Measurements from ENCODE around the gene CHAC1.

The CHAC1 gene, protein sequence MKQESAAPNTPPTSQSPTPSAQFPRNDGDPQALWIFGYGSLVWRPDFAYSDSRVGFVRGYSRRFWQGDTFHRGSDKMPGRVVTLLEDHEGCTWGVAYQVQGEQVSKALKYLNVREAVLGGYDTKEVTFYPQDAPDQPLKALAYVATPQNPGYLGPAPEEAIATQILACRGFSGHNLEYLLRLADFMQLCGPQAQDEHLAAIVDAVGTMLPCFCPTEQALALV

GRCh38 chr15:40952901-40953712, at the start of gene CHAC1:
Gene CHAC1, plus strand, starts transcription at chr15:40953471. Its CDS starts 113 bp downstream, at chr15:40953584.
- Histone ChIP-seq H3K27me3 (ENCODE audit: control insufficient read depth in 2 of 2, insufficient read depth in 2 of 2, low read length in 2 of 2) (no peaks in the 10 kb centered on the region), H3K36me3 (ENCODE audit: control insufficient read depth in 2 of 2, insufficient read depth in 2 of 2, low read length in 2 of 2) (no peaks in the 10 kb centered on the region), H3K27ac (ENCODE audit: low read depth in 2 of 2, low read length in 2 of 2) (peak within 1 kb of the TSS; percentile 83 to 89), H3K4me1 (ENCODE audit: control insufficient read depth in 2 of 2, insufficient read depth in 2 of 2, low read length in 2 of 2) (peaks cover 15 to 24% of the 10 kb centered on the region in 2 donors), H3K9ac (ENCODE audit: low read depth in 1 of 2, low read length in 2 of 2) (peak within 1 kb of the TSS; percentile 72 to 79), H3K9me3 (ENCODE audit: control insufficient read depth in 2 of 2, low read length in 2 of 2) (no peaks in the 10 kb centered on the region), H3K4me3 (ENCODE audit: low read length in 2 of 2) (peak within 1 kb of the TSS; percentile 79 to 84)

DNA sequence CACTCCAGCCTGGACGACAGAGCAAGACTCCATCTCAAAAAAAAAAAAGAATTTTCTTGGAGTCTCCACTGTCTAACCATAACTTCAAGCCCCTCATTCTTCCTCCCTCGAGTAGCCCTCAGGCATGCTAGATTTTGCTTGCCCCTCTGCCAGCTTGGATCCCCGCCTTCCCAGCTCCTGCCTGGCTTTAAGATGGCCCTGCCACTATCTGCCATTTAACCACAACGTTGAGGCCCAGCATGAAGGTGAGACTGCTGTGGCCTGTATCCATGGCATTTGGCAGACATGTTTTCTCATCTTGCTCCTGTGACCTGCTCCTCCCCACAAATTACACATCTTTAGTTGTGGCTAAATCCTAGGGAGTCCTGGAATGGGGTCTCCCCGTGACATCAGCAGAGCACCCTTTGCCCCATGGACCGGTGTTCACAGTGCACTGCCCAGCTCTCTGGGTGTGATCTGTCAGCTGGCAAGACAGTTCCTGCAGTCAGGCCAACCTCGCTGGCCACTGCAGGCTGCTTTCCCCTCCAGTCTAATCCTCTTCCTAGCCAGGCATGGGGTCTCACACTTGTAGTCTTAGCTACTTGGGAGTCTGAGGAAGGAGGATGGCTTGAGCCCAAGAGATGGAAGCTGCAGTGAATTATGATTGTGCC, 48.6 kb upstream of the CHAC1 start:
- Histone ChIP-seq H3K27me3 (ENCODE audit: control insufficient read depth in 2 of 2, insufficient read depth in 2 of 2, low read length in 2 of 2) (no peaks in the 10 kb centered on the region), H3K9me3 (ENCODE audit: control insufficient read depth in 2 of 2, low read length in 2 of 2) (no peaks in the 10 kb centered on the region), H3K4me1 (ENCODE audit: control insufficient read depth in 2 of 2, insufficient read depth in 2 of 2, low read length in 2 of 2) (peaks cover 36 to 41% of the 10 kb centered on the region in 2 donors), H3K36me3 (ENCODE audit: control insufficient read depth in 2 of 2, insufficient read depth in 2 of 2, low read length in 2 of 2) (peaks cover 30 to 32% of the 10 kb centered on the region in 2 donors), H3K4me3 (ENCODE audit: low read length in 2 of 2) (no peak overlapping the region), H3K9ac (ENCODE audit: low read depth in 1 of 2, low read length in 2 of 2) (no peak overlapping the region), H3K27ac (ENCODE audit: low read depth in 2 of 2, low read length in 2 of 2) (no peak overlapping the region)

DNA sequence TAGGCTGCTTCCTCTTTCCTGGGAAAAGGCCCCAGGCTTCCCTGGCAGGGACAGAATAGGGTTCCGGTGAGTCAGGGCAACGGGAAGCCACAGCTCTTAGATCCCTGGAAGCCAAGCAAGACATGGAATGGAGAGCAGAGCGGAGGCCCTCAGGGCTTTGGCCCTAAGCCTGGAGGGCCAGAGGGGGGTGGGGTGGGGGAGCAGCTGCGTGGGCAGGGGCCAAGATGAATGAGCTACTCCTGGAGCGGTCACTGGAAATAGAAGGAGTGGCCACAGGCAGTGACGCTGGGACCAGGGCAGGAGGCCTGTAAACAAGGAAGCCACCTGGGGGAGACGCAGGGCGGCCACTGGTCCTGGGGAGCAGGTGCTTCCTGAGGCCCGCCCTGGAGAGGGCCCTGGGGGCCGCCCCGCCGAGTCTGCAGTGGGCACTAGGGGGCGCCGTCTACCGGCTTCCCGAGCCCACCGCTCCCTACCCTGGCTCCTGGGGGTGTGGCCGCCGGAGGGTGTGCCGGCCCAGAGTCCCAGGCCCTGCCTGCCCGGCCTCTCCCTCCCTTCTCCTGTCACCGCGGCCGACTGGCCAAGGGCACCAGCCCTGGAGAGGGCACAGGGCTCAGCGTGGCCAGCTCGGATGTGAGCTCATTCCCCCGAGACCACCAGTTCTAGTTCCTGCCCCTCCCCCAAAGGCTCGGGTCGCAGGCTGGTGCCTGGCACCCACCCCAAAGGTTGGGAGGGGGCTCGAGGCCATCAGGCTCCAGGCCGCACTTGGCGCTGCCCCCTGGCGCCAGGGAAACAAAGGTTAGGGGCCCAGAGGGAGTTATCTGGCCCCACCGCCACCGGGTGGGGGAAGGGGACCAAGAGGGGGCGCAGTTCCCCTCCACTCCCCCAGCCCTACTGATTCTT, 46.9 kb upstream of the CHAC1 start:
- peaks cover 40 to 44% of the 10 kb centered on the region in 2 donors for H3K4me1 ChIP-seq (ENCODE audit: control insufficient read depth in 2 of 2, insufficient read depth in 2 of 2, low read length in 2 of 2)
- peak overlapping the region; percentile 92 to 95 for H3K9ac ChIP-seq (ENCODE audit: low read depth in 1 of 2, low read length in 2 of 2)
- peaks cover 16 to 18% of the 10 kb centered on the region in 2 donors for H3K36me3 ChIP-seq (ENCODE audit: control insufficient read depth in 2 of 2, insufficient read depth in 2 of 2, low read length in 2 of 2)
- peak overlapping the region; percentile 63 to 70 for H3K4me3 ChIP-seq (ENCODE audit: low read length in 2 of 2)
- no peaks in the 10 kb centered on the region for H3K27me3 ChIP-seq (ENCODE audit: control insufficient read depth in 2 of 2, insufficient read depth in 2 of 2, low read length in 2 of 2)
- no peaks in the 10 kb centered on the region for H3K9me3 ChIP-seq (ENCODE audit: control insufficient read depth in 2 of 2, low read length in 2 of 2)
- H3K27ac ChIP-seq (ENCODE audit: low read depth in 2 of 2, low read length in 2 of 2) = peak overlapping the region; percentile 97 to 98

GRCh38 chr15:40906991-40907802, 46.1 kb upstream of the CHAC1 start:
- peak overlapping the region; percentile 97 to 98 for H3K27ac ChIP-seq (ENCODE audit: low read depth in 2 of 2, low read length in 2 of 2)
- H3K9ac ChIP-seq (ENCODE audit: low read depth in 1 of 2, low read length in 2 of 2) = peak overlapping the region; percentile 92 to 95
- peaks cover 40 to 44% of the 10 kb centered on the region in 2 donors for H3K4me1 ChIP-seq (ENCODE audit: control insufficient read depth in 2 of 2, insufficient read depth in 2 of 2, low read length in 2 of 2)
- H3K27me3 ChIP-seq (ENCODE audit: control insufficient read depth in 2 of 2, insufficient read depth in 2 of 2, low read length in 2 of 2) = no peaks in the 10 kb centered on the region
- H3K9me3 ChIP-seq (ENCODE audit: control insufficient read depth in 2 of 2, low read length in 2 of 2) = no peaks in the 10 kb centered on the region
- H3K4me3 ChIP-seq (ENCODE audit: low read length in 2 of 2) = peak overlapping the region; percentile 63 to 70
- H3K36me3 ChIP-seq (ENCODE audit: control insufficient read depth in 2 of 2, insufficient read depth in 2 of 2, low read length in 2 of 2) = peaks cover 16 to 18% of the 10 kb centered on the region in 2 donors

DNA sequence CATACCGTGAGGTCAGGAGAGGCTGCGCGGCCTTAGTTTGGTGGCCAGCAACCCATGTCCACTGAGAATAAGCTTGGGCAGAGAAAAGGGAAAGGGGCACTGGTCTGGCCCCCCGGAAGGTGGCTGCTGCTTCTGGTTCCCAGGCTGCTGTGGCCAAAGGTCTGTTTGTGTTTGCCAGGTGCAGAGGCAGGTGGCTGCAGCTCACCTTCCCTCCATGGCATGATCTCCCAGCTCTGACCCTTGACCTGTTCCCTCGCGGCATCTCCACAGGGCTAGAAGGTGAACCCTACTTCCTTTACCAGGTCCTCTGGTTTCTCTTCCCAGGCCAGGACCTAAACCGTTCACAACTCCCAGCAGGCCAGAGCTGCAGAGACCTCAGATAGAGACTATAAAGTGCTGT, 45.2 kb upstream of the CHAC1 start:
- H3K4me3 ChIP-seq (ENCODE audit: low read length in 2 of 2) = no peak overlapping the region
- H3K27ac ChIP-seq (ENCODE audit: low read depth in 2 of 2, low read length in 2 of 2) = peak overlapping the region; percentile 97 to 98
- H3K4me1 ChIP-seq (ENCODE audit: control insufficient read depth in 2 of 2, insufficient read depth in 2 of 2, low read length in 2 of 2) = peaks cover 40 to 44% of the 10 kb centered on the region in 2 donors

GRCh38 chr15:40909662-40910630, 43.3 kb upstream of the CHAC1 start:
- no peaks in the 10 kb centered on the region for H3K9me3 ChIP-seq (ENCODE audit: control insufficient read depth in 2 of 2, low read length in 2 of 2)
- no peak overlapping the region for H3K4me3 ChIP-seq (ENCODE audit: low read length in 2 of 2)
- no peak overlapping the region for H3K9ac ChIP-seq (ENCODE audit: low read depth in 1 of 2, low read length in 2 of 2)
- H3K27me3 ChIP-seq (ENCODE audit: control insufficient read depth in 2 of 2, insufficient read depth in 2 of 2, low read length in 2 of 2) = no peaks in the 10 kb centered on the region
- H3K4me1 ChIP-seq (ENCODE audit: control insufficient read depth in 2 of 2, insufficient read depth in 2 of 2, low read length in 2 of 2) = peaks cover 34 to 35% of the 10 kb centered on the region in 2 donors
- no peak overlapping the region for H3K27ac ChIP-seq (ENCODE audit: low read depth in 2 of 2, low read length in 2 of 2)
- peaks cover 0 to under 1% of the 10 kb centered on the region in 2 donors for H3K36me3 ChIP-seq (ENCODE audit: control insufficient read depth in 2 of 2, insufficient read depth in 2 of 2, low read length in 2 of 2)

More for the DNA sequence above, 45.2 kb upstream of the CHAC1 start:
- Histone ChIP-seq H3K9ac (ENCODE audit: low read depth in 1 of 2, low read length in 2 of 2) (peak overlapping the region in 1 of 2 donors; percentile 42), H3K27me3 (ENCODE audit: control insufficient read depth in 2 of 2, insufficient read depth in 2 of 2, low read length in 2 of 2) (no peaks in the 10 kb centered on the region), H3K36me3 (ENCODE audit: control insufficient read depth in 2 of 2, insufficient read depth in 2 of 2, low read length in 2 of 2) (peaks cover 12% of the 10 kb centered on the region in 2 donors), H3K9me3 (ENCODE audit: control insufficient read depth in 2 of 2, low read length in 2 of 2) (no peaks in the 10 kb centered on the region)

DNA sequence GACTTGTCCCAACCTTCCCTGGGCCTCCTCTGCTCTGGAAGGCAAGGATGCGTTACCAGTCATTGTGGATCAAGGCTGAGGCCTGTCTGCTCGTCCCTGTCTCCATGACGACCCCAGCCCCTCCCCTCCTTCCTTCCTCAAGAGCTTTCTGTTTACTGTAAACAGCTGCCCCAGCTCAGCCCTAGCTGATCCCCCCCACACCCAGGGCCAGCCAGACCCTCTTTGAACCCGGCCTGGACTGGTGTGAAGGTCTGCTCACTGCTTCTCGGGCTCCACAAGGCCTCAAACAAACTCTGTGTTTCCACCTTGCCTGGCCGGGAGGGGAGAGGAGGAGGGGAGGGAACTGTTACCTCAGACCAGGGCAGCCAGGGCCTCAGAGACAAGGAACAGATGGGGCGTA, 42.1 kb upstream of the CHAC1 start:
- Histone ChIP-seq H3K9me3 (ENCODE audit: control insufficient read depth in 2 of 2, low read length in 2 of 2) (no peaks in the 10 kb centered on the region), H3K4me3 (ENCODE audit: low read length in 2 of 2) (no peak overlapping the region), H3K27me3 (ENCODE audit: control insufficient read depth in 2 of 2, insufficient read depth in 2 of 2, low read length in 2 of 2) (no peaks in the 10 kb centered on the region), H3K9ac (ENCODE audit: low read depth in 1 of 2, low read length in 2 of 2) (no peak overlapping the region), H3K27ac (ENCODE audit: low read depth in 2 of 2, low read length in 2 of 2) (peak overlapping the region in 1 of 2 donors; percentile 16), H3K4me1 (ENCODE audit: control insufficient read depth in 2 of 2, insufficient read depth in 2 of 2, low read length in 2 of 2) (peaks cover 29% of the 10 kb centered on the region in 2 donors), H3K36me3 (ENCODE audit: control insufficient read depth in 2 of 2, insufficient read depth in 2 of 2, low read length in 2 of 2) (no peaks in the 10 kb centered on the region)

- Histone ChIP-seq H3K27ac (ENCODE audit: low read depth in 2 of 2, low read length in 2 of 2) (no peak overlapping the region), H3K27me3 (ENCODE audit: control insufficient read depth in 2 of 2, insufficient read depth in 2 of 2, low read length in 2 of 2) (no peaks in the 10 kb centered on the region), H3K4me1 (ENCODE audit: control insufficient read depth in 2 of 2, insufficient read depth in 2 of 2, low read length in 2 of 2) (peaks cover 24 to 25% of the 10 kb centered on the region in 2 donors), H3K9ac (ENCODE audit: low read depth in 1 of 2, low read length in 2 of 2) (no peak overlapping the region), H3K9me3 (ENCODE audit: control insufficient read depth in 2 of 2, low read length in 2 of 2) (no peaks in the 10 kb centered on the region), H3K36me3 (ENCODE audit: control insufficient read depth in 2 of 2, insufficient read depth in 2 of 2, low read length in 2 of 2) (no peaks in the 10 kb centered on the region), H3K4me3 (ENCODE audit: low read length in 2 of 2) (no peak overlapping the region)
These were observed 41.6 kb upstream of the CHAC1 start for GRCh38 chr15:40911693-40912092.

Measured in mucosa of rectum (tissue), 2 donors.